Osteocyte (in vitro differentiated cells): ENCODE results near the gene PLXNA4. TPM values are rescaled to one million over a fixed set of nuclear protein-coding genes. Genes with fewer than 3 reads are reported as not detected.

Source experiments
- DNase-seq: peaks from one replicate; pipeline ENCODE4 v3.0.0; 2021; ENCODE audit warnings: mixed read lengths; ENCODE audit not compliant: unreplicated experiment; ENCODE audit errors: extremely low spot score
- H3K27ac Mint-ChIP-seq: one replicate; pipeline ENCODE4 v1.8.0; 2021; ENCODE audit warnings: mild to moderate bottlenecking, mixed read lengths; ENCODE audit not compliant: unreplicated experiment
- H3K27me3 Mint-ChIP-seq: one replicate; pipeline ENCODE4 v1.8.0; 2021; ENCODE audit warnings: mixed read lengths; ENCODE audit not compliant: unreplicated experiment
- H3K36me3 Mint-ChIP-seq: one replicate; pipeline ENCODE4 v1.8.0; 2021; ENCODE audit warnings: mixed read lengths; ENCODE audit not compliant: unreplicated experiment
- H3K4me1 Mint-ChIP-seq: one replicate; pipeline ENCODE4 v1.8.0; 2021; ENCODE audit warnings: mixed read lengths; ENCODE audit not compliant: unreplicated experiment
- H3K4me3 Mint-ChIP-seq: one replicate; pipeline ENCODE4 v1.8.0; 2021; ENCODE audit warnings: mild to moderate bottlenecking, moderate library complexity, mixed read lengths; ENCODE audit not compliant: unreplicated experiment
- H3K9me3 Mint-ChIP-seq: one replicate; pipeline ENCODE4 v1.8.0; 2021; ENCODE audit warnings: mixed read lengths; ENCODE audit not compliant: unreplicated experiment
- total RNA-seq: library from RNA; stranded (reverse); gene quantifications from 2 replicates; pipeline ENCODE4 v1.2.1, GENCODE V29; 2021
- TF ChIP-seq, protein P1 (sequence below): fragments of 200-600 bp; sonication (generic); IDR thresholded peaks from 2 replicates; pipeline ENCODE4 v1.5.0; 2021; ENCODE audit warnings: antibody characterized with exemption, mild to moderate bottlenecking, moderate library complexity

The PLXNA4 gene
- total RNA-seq, 1 donor from 2014 or later = 59.0 TPM

DNA sequence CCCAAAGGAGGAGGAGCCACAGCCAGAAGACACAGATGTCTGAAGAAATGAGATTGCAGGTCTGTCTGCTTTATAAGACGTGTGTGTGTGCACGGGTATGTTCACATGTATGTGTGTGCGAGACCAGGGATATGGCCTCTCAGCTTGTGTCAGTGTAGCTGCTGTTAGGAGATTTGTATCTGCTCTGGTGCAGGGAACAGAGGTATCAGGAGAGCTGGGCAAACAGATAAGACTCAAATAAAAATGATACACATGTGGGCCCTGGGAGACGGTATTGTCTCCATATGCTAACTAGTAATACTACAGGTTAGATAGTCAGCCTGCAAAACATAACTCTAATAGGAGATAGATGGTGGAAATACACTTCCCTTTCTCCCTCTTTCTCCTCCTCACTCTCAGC, 161.0 kb downstream of the PLXNA4 start:
- no peak for DNase-seq
- no peaks in the 10 kb centered on the region for H3K27me3 Mint-ChIP-seq
- TF ChIP-seq, protein P1, sequence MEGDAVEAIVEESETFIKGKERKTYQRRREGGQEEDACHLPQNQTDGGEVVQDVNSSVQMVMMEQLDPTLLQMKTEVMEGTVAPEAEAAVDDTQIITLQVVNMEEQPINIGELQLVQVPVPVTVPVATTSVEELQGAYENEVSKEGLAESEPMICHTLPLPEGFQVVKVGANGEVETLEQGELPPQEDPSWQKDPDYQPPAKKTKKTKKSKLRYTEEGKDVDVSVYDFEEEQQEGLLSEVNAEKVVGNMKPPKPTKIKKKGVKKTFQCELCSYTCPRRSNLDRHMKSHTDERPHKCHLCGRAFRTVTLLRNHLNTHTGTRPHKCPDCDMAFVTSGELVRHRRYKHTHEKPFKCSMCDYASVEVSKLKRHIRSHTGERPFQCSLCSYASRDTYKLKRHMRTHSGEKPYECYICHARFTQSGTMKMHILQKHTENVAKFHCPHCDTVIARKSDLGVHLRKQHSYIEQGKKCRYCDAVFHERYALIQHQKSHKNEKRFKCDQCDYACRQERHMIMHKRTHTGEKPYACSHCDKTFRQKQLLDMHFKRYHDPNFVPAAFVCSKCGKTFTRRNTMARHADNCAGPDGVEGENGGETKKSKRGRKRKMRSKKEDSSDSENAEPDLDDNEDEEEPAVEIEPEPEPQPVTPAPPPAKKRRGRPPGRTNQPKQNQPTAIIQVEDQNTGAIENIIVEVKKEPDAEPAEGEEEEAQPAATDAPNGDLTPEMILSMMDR = no peak
- H3K36me3 Mint-ChIP-seq = peaks cover 3% of the 10 kb centered on the region
- no peak overlapping the region for H3K27ac Mint-ChIP-seq
- H3K4me1 Mint-ChIP-seq = peaks cover 63% of the 10 kb centered on the region
- no peaks in the 10 kb centered on the region for H3K9me3 Mint-ChIP-seq
- no peak overlapping the region for H3K4me3 Mint-ChIP-seq

DNA sequence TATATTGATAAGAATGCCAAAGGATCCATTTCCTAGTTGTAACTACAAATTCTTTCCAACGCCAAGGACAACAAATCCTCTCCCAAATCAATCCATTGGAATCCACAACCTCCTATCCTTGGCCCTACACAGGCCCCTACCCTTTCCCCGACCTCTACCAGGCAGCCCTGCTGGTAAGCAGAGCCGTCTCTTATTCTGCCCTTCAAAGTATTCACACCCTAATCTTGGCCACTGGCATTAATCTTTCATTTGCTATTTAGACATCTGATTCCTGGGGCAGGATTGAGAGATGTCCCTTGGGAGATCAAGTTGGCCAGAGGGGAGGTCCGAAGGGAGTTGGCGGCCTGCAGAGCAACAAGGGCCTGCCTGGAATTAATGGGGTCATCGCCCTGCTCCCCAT, 161.4 kb downstream of the PLXNA4 start:
- no peaks in the 10 kb centered on the region for H3K27me3 Mint-ChIP-seq
- H3K36me3 Mint-ChIP-seq = peaks cover 3% of the 10 kb centered on the region
- no peak overlapping the region for H3K27ac Mint-ChIP-seq
- TF ChIP-seq, protein P1 = no peak
- H3K4me3 Mint-ChIP-seq = no peak overlapping the region
- no peaks in the 10 kb centered on the region for H3K9me3 Mint-ChIP-seq
- no peak for DNase-seq
- peaks cover 63% of the 10 kb centered on the region for H3K4me1 Mint-ChIP-seq

DNA sequence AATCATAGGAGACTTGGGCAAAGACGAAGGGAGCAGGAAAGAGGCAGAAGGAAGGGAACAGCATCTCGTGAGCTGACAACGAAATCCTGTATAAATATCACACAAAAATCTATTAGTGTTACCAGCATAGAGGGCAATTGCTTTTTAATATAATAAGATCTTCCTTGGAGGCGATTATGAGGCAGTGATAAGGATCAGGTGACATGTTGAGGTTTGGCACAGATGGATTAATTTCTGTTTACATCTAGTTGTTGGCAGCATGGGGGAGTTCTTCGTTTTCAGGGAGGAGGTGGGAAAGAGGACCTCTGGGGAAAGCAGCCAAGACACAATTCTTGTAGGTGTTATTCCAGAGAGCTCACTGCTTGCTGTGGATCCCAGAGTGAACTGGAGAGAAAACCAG, 163.8 kb downstream of the PLXNA4 start:
- Mint-ChIP-seq H3K4me1 (peaks cover 53% of the 10 kb centered on the region), H3K27ac (no peak overlapping the region)
- TF ChIP-seq, protein P1 = no peak

DNA sequence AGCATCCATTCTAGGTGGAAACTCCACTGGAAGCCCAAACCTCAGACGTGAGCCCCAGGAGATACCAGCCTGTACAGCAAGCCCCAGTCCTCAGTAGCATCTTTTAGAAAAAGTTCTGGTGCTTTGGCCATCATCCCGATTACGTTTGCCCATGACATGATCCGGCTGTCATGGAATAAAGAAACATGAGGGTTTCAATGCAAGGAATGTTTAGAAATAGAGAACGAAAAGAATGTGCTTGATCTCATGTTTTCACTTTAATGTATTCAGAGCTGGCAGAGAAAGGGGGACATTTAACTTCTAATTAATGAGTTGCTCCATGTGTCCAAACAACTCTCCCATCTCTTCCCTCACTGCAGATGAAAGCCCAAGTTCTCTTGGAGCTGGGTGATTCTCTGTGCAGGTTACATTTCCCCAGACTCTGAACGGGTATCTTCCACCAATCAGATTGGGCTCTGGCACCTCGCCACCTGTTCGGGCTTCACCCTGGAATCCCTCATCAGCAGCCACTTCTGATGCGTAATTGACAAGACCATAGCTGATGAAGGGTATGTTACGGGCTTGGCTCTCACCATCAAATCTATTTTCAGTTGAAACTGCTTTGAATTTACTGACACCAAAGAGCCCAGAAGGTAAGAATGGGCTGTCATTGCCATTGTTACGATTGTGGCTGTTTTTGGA, 165.3 kb downstream of the PLXNA4 start:
- Mint-ChIP-seq H3K4me1 (peaks cover 46% of the 10 kb centered on the region), H3K9me3 (no peaks in the 10 kb centered on the region), H3K4me3 (no peak overlapping the region)

More for the DNA sequence above, 163.8 kb downstream of the PLXNA4 start:
- peaks cover 3% of the 10 kb centered on the region for H3K36me3 Mint-ChIP-seq
- no peak overlapping the region for H3K4me3 Mint-ChIP-seq
- no peak for DNase-seq
- no peaks in the 10 kb centered on the region for H3K27me3 Mint-ChIP-seq
- H3K9me3 Mint-ChIP-seq = no peaks in the 10 kb centered on the region

DNA sequence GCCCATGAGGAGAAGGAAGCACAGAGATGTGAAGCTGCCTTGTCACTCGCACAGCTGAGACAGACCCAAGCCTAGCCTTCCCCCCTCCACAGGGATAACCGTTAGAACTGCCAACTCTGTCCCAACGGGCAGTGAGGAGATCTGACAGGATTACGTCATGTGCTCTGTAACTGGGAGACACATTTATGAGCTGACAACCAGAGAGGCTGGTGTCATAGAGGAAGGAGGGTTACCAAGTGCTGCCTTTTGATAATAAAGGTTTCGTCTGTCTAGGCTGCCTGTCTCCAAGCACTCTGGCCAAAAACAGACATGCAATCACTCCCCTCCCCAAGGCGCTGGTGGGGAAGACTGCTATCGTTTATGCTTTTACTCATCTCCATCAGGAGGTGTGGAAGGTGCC, 165.9 kb downstream of the PLXNA4 start:
- H3K4me3 Mint-ChIP-seq = no peak overlapping the region
- H3K27me3 Mint-ChIP-seq = no peaks in the 10 kb centered on the region
- H3K9me3 Mint-ChIP-seq = no peaks in the 10 kb centered on the region
- H3K27ac Mint-ChIP-seq = no peak overlapping the region
- TF ChIP-seq, protein P1 = no peak
- DNase-seq = no peak
- peaks cover 3% of the 10 kb centered on the region for H3K36me3 Mint-ChIP-seq
- H3K4me1 Mint-ChIP-seq = peaks cover 51% of the 10 kb centered on the region

More for the DNA sequence above, 165.3 kb downstream of the PLXNA4 start:
- Mint-ChIP-seq H3K27ac (no peak overlapping the region), H3K27me3 (no peaks in the 10 kb centered on the region), H3K36me3 (peaks cover 3% of the 10 kb centered on the region)
- TF ChIP-seq, protein P1 = no peak
- no peak for DNase-seq
